ENCODE measurements around the gene C1orf87.
"Not testable (repeated sequence)": the region's sequence is repeated elsewhere in the genome, so short reads cannot be mapped to it uniquely, and the experiment has no call there.

Gene C1orf87

DNA sequence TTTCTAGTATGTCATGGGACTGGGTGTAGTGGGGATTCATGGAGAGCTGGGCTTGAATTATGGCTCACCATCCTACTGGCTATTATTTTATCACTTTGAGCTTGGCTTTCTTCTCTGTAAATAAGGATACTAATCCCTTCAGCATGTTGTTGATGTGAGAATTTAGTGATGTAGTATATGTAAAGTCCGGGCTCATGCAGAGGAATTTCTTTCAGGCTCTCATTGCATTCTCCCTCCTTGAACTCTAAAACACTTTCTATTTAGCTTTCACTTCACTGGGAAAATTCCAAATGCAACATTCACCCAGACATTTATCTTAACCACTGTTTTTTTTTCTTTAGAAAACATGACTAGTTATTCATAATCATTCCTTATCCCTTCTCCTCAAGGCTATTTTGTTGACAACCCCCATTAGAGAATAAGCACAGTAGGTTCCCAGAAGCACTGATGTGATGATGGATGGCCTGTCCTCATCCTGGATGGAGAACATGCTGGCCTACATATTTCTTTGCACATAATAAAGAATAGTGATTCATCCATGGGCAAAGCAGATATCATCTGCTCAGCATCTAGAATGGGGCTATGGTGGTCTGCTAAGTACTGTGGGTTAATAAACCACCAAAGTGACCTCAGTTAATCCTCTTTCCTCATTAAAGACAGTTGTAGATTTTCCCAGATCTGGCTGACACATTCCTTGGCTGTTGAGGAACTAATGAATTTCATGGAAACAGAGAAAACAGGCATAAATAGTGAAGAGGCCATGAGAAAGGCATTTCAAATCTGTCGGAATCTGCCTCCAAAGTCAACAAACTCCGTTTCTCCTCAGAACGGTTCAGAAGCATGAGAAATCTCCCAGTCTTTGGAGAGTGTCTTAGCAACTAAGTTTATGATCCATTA, 79.0 kb downstream of the C1orf87 start:
- DNase-seq (ENCODE audit: low read depth): no peak

GRCh38 chr1:59992040-59992820, 81.3 kb downstream of the C1orf87 start:
- no peak for DNase-seq (ENCODE audit: low read depth)

- DNase-seq (ENCODE audit: low read depth): no peak
Measured at GRCh38 chr1:59990470-59990869, 83.1 kb downstream of the C1orf87 start.

GRCh38 chr1:59986516-59987310, 86.9 kb downstream of the C1orf87 start:
- DNase-seq (ENCODE audit: low read depth): no peak

- DNase-seq (ENCODE audit: low read depth): peak; percentile 2
Measured at GRCh38 chr1:59985911-59986515, 87.6 kb downstream of the C1orf87 start.

- no peak for DNase-seq (ENCODE audit: low read depth)
Measured at GRCh38 chr1:59979666-59980065, 93.9 kb downstream of the C1orf87 start.

DNA sequence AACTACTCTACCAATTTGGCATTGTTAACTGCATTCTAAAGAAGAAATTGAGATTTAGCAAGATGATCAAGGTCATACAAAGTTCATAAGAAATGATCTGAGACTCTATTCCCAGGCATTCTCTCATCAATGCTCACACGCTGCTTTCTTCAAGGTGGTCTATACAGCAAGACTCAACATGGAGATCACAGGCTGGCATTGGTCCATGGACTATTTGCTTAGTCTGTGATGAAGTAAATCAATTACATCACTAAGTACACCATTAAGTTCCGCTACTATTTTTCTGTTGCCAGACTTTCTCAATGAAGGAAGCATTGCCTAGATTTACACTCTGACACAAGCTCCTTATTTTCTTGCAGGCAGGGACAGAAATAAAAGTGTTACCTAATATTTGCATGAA, 95.1 kb downstream of the C1orf87 start:
- DNase-seq (ENCODE audit: low read depth): no peak

DNA sequence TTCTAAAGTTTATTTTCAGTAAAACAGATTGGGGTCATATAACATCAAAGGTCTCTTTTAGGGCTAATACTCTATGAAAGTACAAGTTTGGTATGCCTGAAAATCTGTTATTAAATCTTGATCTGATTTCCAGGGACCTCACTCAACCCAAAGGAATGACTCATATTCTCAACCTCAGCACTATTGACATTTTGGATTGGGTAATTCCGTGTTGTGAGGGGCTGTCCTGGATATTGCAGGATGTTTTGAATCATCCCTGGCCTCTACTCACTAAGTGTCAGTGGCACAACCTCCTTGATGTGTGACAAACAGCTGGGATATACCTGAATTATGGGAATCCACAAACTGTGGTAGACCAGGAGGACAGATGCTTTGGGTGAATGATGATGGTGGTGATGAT, 95.5 kb downstream of the C1orf87 start:
- no peak for DNase-seq (ENCODE audit: low read depth)

DNA sequence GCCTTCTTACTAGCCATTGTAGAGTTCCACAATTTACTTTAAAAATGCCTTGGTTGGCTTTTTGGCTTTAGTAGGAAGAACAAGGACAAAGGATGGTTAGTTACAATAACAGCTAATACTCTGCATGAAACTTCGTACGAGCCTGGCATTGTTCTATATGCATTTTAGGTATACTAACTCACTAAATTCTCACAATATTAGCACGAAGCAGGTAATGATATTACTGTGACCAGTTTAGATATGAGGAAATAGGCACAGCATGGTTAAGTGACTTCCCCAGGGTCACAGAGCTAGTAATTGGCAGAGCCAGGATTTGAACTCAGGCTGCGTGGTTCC, 96.5 kb downstream of the C1orf87 start:
- DNase-seq (ENCODE audit: low read depth): no peak

- DNase-seq (ENCODE audit: low read depth): peak; percentile 59
Measured at GRCh38 chr1:59976194-59977074, 97.1 kb downstream of the C1orf87 start.

- DNase-seq (ENCODE audit: low read depth): no peak
Measured at GRCh38 chr1:59973719-59974118, 99.9 kb downstream of the C1orf87 start.

DNA sequence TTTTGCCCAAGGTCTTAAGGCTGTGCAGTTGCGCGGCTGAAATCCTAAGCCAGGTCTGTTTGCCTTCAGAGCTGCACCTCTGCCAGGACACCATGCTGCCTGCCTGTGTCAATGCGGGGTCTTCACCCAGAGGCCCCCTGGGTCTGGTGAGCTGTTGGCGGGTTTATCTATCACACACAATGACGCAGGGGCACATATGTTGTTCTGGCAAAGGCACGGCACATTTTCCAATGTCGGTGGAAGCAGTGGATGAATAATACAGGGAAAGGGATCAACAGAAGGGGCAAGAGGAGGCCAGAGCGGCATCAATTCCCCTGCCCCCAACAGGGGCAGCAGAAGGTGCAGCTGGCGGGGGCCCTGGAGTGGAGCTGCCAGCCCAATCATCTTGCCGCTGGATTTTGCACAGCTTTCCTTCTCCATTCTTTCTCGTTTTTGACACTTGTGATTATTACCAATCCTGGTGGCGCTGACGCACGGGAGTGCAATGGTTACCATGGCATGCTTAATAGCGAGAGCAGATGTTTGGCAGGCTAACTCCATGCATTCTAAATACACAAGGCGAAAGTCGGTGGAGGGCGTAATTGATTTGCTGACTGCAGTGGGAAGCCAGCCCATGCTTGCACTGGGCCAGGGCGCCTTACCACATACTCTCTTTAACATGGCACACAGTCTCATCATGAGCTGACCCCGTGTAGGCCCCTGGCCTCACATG, 101.2 kb downstream of the C1orf87 start:
- DNase-seq (ENCODE audit: low read depth): no peak

GRCh38 chr1:59971464-59971911, 102.1 kb downstream of the C1orf87 start:
- peak; percentile 67 for DNase-seq (ENCODE audit: low read depth)

DNA sequence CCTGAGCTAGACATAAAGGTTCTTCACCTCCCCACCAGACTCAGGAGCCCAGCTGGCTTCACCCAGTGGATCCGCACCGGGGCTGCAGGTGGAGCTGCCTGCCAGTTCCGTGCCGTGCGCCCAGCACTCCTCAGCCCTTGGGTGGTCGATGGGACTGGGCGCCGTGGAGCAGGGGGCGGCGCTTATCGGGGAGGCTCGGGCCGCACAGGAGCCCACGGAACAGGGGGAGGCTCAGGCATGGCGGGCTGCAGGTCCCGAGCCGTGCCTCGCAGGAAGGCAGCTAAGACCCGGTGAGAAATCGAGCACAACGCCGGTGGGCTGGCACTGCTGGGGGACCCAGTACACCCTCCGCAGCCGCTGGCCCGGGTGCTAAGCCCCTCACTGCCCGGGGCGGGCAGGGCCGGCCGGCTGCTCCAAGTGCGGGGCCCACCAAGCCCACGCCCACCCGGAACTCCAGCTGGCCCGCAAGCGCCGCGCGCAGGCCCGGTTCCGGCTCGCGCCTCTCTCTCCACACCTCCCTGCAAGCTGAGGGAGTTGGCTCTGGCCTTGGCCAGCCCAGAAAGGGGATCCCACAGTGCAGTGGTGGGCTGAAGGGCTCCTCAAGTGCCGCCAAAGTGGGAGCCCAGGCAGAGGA, 103.9 kb downstream of the C1orf87 start:
- not testable (repeated sequence) for DNase-seq (ENCODE audit: low read depth)

DNA sequence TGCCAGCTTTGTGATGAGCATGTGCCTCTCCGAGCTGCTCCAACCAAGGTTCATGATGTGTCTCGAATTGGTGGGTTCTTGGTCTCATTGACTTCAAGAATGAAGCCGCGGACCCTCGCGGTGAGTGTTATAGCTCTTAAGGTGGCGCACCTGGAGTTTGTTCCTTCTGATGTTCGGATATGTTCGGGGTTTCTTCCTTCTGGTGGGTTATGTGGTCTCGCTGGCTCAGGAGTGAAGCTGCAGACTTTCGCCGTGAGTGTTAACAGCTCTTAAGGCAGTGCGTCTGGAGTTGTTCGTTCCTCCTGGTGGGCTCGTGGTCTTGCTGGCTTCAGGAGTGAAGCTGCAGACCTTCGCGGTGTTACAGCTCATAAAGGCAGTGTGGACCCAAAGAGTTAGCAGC, 104.8 kb downstream of the C1orf87 start:
- DNase-seq (ENCODE audit: low read depth): not testable (repeated sequence)

GRCh38 chr1:59967780-59968179, 105.8 kb downstream of the C1orf87 start:
- no peak for DNase-seq (ENCODE audit: low read depth)

- no peak for DNase-seq (ENCODE audit: low read depth)
Measured at GRCh38 chr1:59967141-59967697, 106.4 kb downstream of the C1orf87 start.

- DNase-seq (ENCODE audit: low read depth): peak; percentile 21
Measured at GRCh38 chr1:59952065-59952464, 121.5 kb downstream of the C1orf87 start.

GRCh38 chr1:59949648-59950047, 123.9 kb downstream of the C1orf87 start:
- no peak for DNase-seq (ENCODE audit: low read depth)
